Loucy (cell line): ENCODE measurements around the gene ACRV1.

Experiments used
- H2AFZ ChIP-seq: fragments of 200-600 bp; sonication (generic); 2 replicates; pipeline ENCODE4 v1.6.0; 2016; ENCODE audit warnings: antibody characterized with exemption, mild to moderate bottlenecking, low read length, moderate library complexity
- H3F3A ChIP-seq: fragments of 200-600 bp; 2 replicates; pipeline ENCODE4 v1.6.0; 2016; ENCODE audit warnings: antibody characterized with exemption, low read depth, mild to moderate bottlenecking
- H3K27me3 ChIP-seq: fragments of 200-600 bp; sonication (generic); 2 replicates; pipeline ENCODE4 v1.6.1; 2014; ENCODE audit warnings: low read length, mild to moderate bottlenecking; ENCODE audit not compliant: insufficient read depth, poor library complexity, severe bottlenecking
- H3K36me3 ChIP-seq: fragments of 200-600 bp; sonication (generic); 2 replicates; pipeline ENCODE4 v1.6.1; 2016; ENCODE audit warnings: low read length; ENCODE audit not compliant: insufficient read depth
- H3K4me1 ChIP-seq: fragments of 200-600 bp; sonication (generic); 2 replicates; pipeline ENCODE4 v1.5.1; 2014; ENCODE audit warnings: low read length, mild to moderate bottlenecking; ENCODE audit not compliant: insufficient read depth, poor library complexity, severe bottlenecking
- H3K4me2 ChIP-seq: fragments of 200-600 bp; sonication (generic); 2 replicates; pipeline ENCODE4 v1.6.0; 2014; ENCODE audit warnings: antibody characterized with exemption, low read length, low read depth, mild to moderate bottlenecking; ENCODE audit not compliant: poor library complexity, severe bottlenecking
- H3K4me3 ChIP-seq: fragments of 200-600 bp; sonication (generic); 2 replicates; pipeline ENCODE4 v1.5.1; 2014; ENCODE audit warnings: low read length, mild to moderate bottlenecking, mixed read lengths; ENCODE audit not compliant: poor library complexity, severe bottlenecking
- H3K79me2 ChIP-seq: fragments of 200-600 bp; sonication (generic); 2 replicates; pipeline ENCODE4 v1.6.1; 2014; ENCODE audit warnings: low read length; ENCODE audit not compliant: insufficient read depth
- H3K9ac ChIP-seq: fragments of 200-600 bp; sonication (generic); 2 replicates; pipeline ENCODE4 v1.6.0; 2014; ENCODE audit warnings: mild to moderate bottlenecking, low read depth, low read length, moderate library complexity; ENCODE audit not compliant: poor library complexity, severe bottlenecking
- H3K9me2 ChIP-seq: fragments of 200-600 bp; sonication (generic); replicated peaks from 2 replicates; pipeline ENCODE4 v1.6.1; 2016; ENCODE audit warnings: low read depth, low read length, mixed read lengths
- H3K9me3 ChIP-seq: fragments of 200-600 bp; sonication (generic); 2 replicates; pipeline ENCODE4 v1.6.1; 2014; ENCODE audit warnings: mild to moderate bottlenecking, antibody characterized with exemption, low read length, low read depth; ENCODE audit not compliant: insufficient read depth
- H4K20me1 ChIP-seq: fragments of 200-600 bp; sonication (generic); 2 replicates; pipeline ENCODE4 v1.6.0; 2014; ENCODE audit warnings: antibody characterized with exemption, low read length, mild to moderate bottlenecking; ENCODE audit not compliant: insufficient read depth, poor library complexity, severe bottlenecking
- CTCF ChIP-seq: fragments of 200-600 bp; sonication (generic); conservative IDR thresholded peaks from 2 replicates; pipeline ENCODE4 v1.5.1; 2014; ENCODE audit warnings: mild to moderate bottlenecking, antibody characterized with exemption, low read length
- EZH2phosphoT487 ChIP-seq: fragments of 200-600 bp; IDR thresholded peaks from 2 replicates; pipeline ENCODE4 v1.6.1; 2018; ENCODE audit warnings: antibody characterized with exemption, mild to moderate bottlenecking, moderate library complexity, borderline replicate concordance

Gene ACRV1

GRCh38 chr11:125679837-125680236, 810 bp downstream of the ACRV1 start:
- TF ChIP-seq EZH2phosphoT487 = no peak
- TF ChIP-seq CTCF = no peak
- no peak overlapping the region for H2AFZ ChIP-seq
- H3K79me2 ChIP-seq = no peaks in the 10 kb centered on the region
- no peaks in the 10 kb centered on the region for H3F3A ChIP-seq
- no peak overlapping the region for H3K4me2 ChIP-seq
- H3K4me1 ChIP-seq = no peaks in the 10 kb centered on the region
- no peak overlapping the region for H3K9ac ChIP-seq
- H3K4me3 ChIP-seq = no peak overlapping the region
- H3K9me2 ChIP-seq = no peaks in the 10 kb centered on the region
- H3K9me3 ChIP-seq = no peaks in the 10 kb centered on the region
- H3K36me3 ChIP-seq = peaks cover 33% of the 10 kb centered on the region; the same call in 1 of the 2 replicates
- H4K20me1 ChIP-seq = no peaks in the 10 kb centered on the region
- H3K27me3 ChIP-seq = no peaks in the 10 kb centered on the region

DNA sequence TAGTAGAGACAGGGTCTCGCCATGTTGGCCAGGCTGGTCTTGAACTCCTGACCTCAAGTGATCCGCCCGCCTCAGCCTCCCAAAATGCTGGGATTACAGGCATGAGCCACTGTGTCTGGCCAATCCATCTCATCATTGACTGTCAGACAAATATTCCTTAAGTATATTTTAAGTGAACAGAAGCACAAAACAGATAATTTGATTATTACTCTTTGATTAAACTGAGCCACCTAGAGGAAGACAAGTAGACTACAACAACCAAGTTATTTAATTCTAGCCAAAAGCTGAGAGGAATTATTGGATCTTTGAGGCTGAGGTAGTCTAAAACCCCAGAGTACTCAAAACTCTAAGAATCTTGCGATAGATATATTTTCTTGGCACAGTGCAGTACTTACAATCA, 1.2 kb downstream of the ACRV1 start:
- Histone ChIP-seq H3K4me3 (no peak overlapping the region), H3K79me2 (no peaks in the 10 kb centered on the region), H3K4me1 (no peaks in the 10 kb centered on the region), H3K4me2 (no peak overlapping the region), H3K27me3 (no peaks in the 10 kb centered on the region), H4K20me1 (no peaks in the 10 kb centered on the region), H3F3A (no peaks in the 10 kb centered on the region), H2AFZ (no peak overlapping the region), H3K36me3 (peaks cover 33% of the 10 kb centered on the region; the same call in 1 of the 2 replicates), H3K9ac (no peak overlapping the region), H3K9me3 (no peaks in the 10 kb centered on the region), H3K9me2 (no peaks in the 10 kb centered on the region)
- peak; percentile 49 for TF ChIP-seq CTCF
- no peak for TF ChIP-seq EZH2phosphoT487

GRCh38 chr11:125675196-125675595, 5.5 kb downstream of the ACRV1 start:
- no peak overlapping the region for H2AFZ ChIP-seq
- H3K9me2 ChIP-seq = no peaks in the 10 kb centered on the region
- H3K9ac ChIP-seq = no peak overlapping the region
- peaks cover 2% of the 10 kb centered on the region for H4K20me1 ChIP-seq
- no peak overlapping the region for H3K4me2 ChIP-seq
- H3F3A ChIP-seq = no peaks in the 10 kb centered on the region
- H3K4me3 ChIP-seq = no peak overlapping the region
- TF ChIP-seq EZH2phosphoT487 (no peak), CTCF (no peak)
- no peaks in the 10 kb centered on the region for H3K79me2 ChIP-seq
- H3K27me3 ChIP-seq = no peaks in the 10 kb centered on the region
- peaks cover 61% of the 10 kb centered on the region for H3K36me3 ChIP-seq
- no peaks in the 10 kb centered on the region for H3K4me1 ChIP-seq
- H3K9me3 ChIP-seq = no peaks in the 10 kb centered on the region
